GM08714 (cell line): ENCODE results near the gene SNORC.
"Not testable (repeated sequence)": the region's sequence is repeated elsewhere in the genome, so short reads cannot be mapped to it uniquely, and the experiment has no call there.

Experiments
- H3K4me3 ChIP-seq: fragments of 200-500 bp; sonication (Bioruptor generic); 2 replicates; pipeline ENCODE4 v1.5.1; 2014; ENCODE audit warnings: mild to moderate bottlenecking, low read length, inconsistent platforms
- ZNF274 ChIP-seq: IDR thresholded peaks from 2 replicates; pipeline ENCODE4 v1.6.1; 2012; ENCODE audit warnings: mild to moderate bottlenecking, low read depth, low read length

Gene SNORC

DNA sequence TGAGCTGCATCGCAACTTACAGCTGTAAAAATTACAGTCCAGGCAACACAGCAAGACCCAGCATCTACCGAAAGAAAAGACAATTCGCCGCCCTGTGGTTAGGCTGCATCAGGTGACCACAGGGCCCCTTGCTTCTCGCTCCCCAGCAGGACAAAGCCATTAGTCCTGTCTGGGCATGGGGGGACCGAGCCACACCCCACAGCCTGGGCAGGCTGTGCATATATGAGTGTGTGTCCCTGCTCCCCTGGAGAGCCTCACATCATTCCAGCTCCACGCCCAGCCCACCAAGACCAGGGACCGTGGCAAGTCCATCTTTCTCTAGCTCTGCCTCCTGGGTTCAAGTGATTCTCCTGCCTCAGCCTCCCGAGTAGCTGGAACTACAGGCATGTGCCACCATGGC is 33.9 kb downstream of the SNORC start:
- TF ChIP-seq ZNF274: no peak
- no peak overlapping the region for H3K4me3 ChIP-seq

GRCh38 chr2:232906867-232907717 is 37.0 kb downstream of the SNORC start:
- H3K4me3 ChIP-seq: not testable (repeated sequence)

- H3K4me3 ChIP-seq: not testable (repeated sequence)
These were observed 37.6 kb downstream of the SNORC start for GRCh38 chr2:232907718-232908085.

- no peak for TF ChIP-seq ZNF274
- H3K4me3 ChIP-seq: no peak overlapping the region
These were observed 38.6 kb downstream of the SNORC start for GRCh38 chr2:232908695-232909094.

DNA sequence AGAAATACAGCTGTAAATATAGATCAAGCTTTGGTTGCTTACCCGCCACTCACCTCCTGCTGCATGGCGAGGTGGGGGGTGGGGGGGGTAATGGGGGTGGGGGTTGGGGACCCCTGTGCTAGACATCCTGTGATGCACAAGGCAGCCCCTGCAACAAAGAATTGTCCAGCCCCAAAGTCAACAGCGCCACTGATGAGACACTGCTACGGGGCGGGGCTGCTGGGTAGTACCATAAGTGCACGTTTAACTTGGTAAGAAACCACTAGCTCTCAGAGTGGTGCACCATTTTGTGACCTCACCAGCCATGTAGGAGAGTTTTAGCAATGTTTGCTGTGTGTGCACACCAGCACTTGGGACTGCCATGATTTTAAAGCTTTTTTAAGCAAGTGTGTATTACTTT is 40.3 kb downstream of the SNORC start:
- H3K4me3 ChIP-seq: no peak overlapping the region
- no peak for TF ChIP-seq ZNF274

DNA sequence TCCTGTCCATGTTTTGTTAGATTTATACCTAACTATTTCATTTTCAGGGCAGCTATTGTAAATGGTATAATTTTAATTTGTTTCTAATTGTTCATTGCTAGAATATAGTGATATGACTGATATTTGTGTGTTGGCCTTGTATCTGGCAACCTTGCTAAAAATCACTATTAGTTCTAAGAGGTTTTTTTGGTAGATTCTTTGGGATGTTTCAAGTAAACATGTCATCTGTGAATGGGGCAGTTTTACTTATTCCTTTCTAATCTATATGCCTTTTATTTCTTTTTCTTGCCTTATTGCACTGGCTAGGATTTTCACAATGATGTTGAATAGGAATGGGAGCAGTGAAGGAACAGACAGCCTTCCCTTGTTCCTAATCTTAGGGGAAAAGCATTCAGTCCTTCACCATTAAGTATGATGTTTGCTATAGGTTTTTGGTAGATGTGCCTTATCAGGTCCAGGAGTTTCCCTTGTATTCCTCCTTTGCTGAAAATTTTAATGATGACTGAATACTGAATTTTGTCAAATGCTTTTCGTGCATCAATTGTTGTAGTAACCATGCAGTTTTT is 41.7 kb downstream of the SNORC start:
- H3K4me3 ChIP-seq: no peak overlapping the region
- no peak for TF ChIP-seq ZNF274

DNA sequence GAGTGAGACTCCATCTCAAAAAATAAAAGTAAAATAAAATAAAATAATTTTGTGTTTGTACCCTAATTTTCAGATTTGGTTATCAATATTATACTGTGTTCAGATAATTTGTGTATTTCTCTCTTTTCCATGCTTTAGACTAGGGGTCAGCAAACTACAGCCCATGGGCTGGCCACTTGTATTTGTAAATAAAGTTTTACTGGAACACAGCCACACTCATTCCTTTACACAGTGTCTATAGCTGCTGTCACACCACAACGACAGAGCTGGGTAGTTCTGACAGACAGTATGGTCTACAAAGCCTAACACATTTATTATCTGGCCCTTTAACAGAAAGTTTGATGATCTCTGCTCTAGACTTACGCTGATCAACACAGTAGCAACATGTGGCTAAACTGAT is 43.8 kb downstream of the SNORC start:
- TF ChIP-seq ZNF274: no peak

DNA sequence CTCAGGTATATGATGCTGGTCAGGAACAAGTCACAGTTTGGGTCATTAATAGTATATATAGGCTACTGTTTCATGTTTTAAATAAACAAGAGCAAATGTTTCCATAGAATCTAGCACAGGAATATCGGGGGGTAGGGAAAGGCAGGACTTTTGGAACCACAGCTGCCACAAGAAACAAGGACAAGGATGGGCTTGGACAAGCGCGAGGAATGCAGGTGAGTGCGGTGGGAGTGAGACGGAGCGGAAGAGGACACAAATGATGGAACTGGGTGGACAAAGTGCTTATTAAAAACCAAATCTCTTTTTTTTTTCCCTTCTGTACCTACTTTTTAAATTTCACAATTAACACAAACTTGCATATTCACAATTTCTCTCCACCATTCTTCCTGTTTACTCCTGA is 49.1 kb downstream of the SNORC start:
- no peak overlapping the region for H3K4me3 ChIP-seq
- TF ChIP-seq ZNF274: no peak

More for the DNA sequence above, 43.8 kb downstream of the SNORC start:
- H3K4me3 ChIP-seq: no peak overlapping the region

- no peak overlapping the region for H3K4me3 ChIP-seq
- no peak for TF ChIP-seq ZNF274
These were observed 50.0 kb downstream of the SNORC start for GRCh38 chr2:232920055-232920454.

- no peak overlapping the region for H3K4me3 ChIP-seq
- TF ChIP-seq ZNF274: no peak
These were observed 50.7 kb downstream of the SNORC start for GRCh38 chr2:232920760-232921159.

DNA sequence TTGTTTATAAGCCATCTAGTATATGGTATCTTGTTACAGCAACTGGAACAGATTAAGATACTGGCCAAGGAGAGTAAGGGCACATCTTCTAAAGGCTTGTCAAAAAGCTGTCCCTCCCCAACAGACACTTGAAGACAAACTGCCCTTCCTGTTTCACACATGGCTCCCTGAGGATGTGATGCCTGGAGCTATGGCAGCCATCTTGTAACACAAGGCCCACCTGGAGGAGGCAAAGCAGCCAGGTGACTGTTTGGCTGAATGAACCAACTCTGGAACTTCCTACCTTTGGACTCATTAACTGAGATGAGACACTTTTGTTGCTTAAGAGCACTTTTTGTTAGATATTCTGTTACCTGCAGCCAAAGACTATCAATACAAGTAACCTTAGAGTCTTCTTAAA is 54.4 kb downstream of the SNORC start:
- H3K4me3 ChIP-seq: no peak overlapping the region
- TF ChIP-seq ZNF274: no peak

DNA sequence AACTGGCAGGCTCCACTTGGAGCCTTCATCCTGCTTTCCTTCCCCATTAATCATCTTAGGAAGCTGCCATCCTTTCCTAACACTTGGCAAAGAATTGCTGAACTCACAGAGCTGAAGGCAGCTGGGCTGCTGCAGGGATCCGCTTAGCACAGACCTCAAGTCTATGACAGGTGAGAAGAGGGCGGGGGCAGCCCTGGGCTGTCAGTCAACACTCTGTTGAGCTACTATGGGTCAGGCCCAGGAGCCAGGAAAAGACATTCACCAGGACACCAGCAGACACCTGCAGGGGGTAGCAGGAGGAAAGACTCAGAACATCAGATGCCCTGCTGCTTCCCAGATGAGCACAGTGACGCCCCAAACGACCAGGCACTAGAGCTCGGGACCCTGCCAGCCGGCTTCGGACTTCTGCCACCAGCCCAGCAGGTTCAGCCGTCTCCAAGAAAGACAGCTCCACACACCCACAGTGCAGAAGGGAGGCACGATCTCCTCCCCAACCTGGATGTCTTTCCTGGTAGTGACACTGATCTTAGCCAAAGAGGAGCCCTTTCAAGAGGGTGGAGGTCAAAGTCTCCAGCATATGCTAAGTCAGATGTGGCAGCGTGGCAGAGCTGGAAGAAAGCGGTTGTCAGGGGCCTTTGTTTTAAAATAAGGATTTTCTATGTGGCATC is 55.2 kb downstream of the SNORC start:
- TF ChIP-seq ZNF274: no peak
- H3K4me3 ChIP-seq: no peak overlapping the region

GRCh38 chr2:232925821-232926156 is 55.7 kb downstream of the SNORC start:
- no peak overlapping the region for H3K4me3 ChIP-seq
- no peak for TF ChIP-seq ZNF274

- TF ChIP-seq ZNF274: no peak
- H3K4me3 ChIP-seq: no peak overlapping the region
These were observed 56.4 kb downstream of the SNORC start for GRCh38 chr2:232926431-232926939.
